Fibroblast of skin of left biceps (primary cell): ENCODE measurements around the gene PPP1R27.

Source experiments
- DNase-seq, 2 experiments: peaks; one replicate each; pipeline ENCODE4 v3.0.0-alpha.2; 2013; ENCODE audit warnings: low read depth in 2 of 2

The PPP1R27 gene

DNA sequence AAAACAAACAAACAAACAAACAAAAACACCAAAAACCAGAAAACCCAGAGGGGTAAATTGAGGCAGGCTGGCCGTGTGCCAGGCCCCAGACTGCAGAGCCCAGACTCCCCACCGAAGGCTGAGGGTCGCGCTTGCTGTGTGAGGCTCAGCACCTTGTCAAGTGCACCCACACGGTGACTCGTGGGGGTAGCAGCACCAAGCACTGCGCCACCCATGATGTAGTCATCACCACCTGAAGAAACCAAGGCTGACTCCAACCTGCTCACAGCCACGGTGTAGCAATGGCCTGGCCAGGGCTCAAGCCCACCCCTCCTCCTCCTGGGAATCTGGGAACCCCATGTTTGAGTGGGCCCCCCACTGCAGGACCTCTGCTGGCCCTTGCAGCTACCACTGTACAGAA, 13.7 kb downstream of the PPP1R27 start:
- DNase-seq: no peak

DNA sequence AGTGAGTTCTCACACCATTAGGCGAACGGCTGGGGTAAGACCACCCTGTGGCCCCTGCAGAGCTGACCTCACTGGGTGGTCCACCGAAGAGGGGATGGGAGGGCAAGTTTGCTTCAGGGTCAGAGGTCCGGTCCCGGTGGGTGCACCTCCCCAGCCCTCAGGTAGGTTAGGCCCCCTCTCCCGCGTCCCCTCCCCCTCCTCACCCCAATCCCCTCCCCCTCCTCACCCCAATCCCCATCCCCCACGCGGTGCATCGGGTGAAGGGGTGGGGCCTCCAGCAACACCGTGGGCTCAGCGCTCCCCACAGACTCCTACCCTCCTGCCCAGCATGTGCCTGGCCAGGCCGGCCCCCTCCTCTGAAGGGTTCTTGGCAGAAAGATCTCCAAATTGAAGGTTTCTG, 15.1 kb downstream of the PPP1R27 start:
- no peak for DNase-seq

- DNase-seq: no peak
Observed at GRCh38 chr17:81817758-81818147, 17.1 kb downstream of the PPP1R27 start.

GRCh38 chr17:81815646-81815986, 19.2 kb downstream of the PPP1R27 start:
- DNase-seq: no peak

- DNase-seq: no peak
Observed at GRCh38 chr17:81814748-81815645, 19.9 kb downstream of the PPP1R27 start.

- no peak for DNase-seq
Observed at GRCh38 chr17:81813861-81814683, 20.8 kb downstream of the PPP1R27 start.

DNA sequence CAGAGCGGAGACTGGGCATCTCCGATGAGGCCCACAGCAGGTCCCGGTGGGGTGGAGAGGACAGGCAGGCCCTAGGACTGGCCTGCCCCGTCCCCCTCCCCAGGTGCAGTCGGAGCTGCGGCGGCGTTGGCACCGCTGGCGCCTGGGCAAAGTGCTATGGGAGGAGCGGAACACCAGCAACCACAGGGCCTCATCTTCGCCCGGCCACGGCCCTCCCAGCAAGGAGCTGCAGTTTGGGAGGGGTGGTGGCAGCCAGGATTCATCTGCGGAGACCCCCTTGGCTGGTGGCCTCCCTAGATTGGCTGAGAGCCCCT, 21.5 kb downstream of the PPP1R27 start:
- no peak for DNase-seq

GRCh38 chr17:81812571-81813370, 22.1 kb downstream of the PPP1R27 start:
- no peak for DNase-seq

DNA sequence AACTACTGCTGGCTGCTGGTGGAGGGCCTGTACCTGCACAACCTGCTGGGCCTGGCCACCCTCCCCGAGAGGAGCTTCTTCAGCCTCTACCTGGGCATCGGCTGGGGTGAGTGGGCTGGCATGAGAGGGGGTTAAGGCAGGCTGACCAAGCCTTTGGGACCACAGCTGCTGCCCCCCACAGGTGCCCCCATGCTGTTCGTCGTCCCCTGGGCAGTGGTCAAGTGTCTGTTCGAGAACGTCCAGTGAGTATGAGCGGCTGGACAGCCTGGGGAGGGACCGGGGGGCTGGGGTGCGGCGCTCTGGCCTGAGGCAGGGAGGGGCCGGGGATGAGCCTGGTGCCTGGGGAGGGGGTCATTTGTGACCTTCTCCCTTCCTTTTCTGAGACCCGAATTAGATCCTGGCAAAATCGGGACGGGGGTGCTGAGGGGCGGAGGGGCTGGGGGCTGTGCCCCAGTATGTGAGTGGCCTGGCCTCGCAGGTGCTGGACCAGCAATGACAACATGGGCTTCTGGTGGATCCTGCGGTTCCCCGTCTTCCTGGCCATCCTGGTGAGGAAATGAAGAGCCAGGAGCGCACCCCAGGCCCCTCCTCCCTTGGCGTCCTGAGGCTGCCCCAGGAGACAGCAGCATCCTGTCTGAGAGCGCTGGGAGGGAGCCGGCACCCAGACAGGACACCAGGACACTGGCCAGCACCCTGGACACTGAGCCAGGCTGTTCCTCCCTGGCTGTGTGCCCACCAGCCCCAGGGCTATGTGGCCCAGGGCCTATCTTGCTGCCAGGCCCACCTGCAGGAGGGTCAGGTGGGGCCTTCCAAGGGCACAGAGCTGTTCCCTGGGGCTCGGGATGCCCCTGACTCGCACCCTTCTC, 22.9 kb downstream of the PPP1R27 start:
- no peak for DNase-seq

DNA sequence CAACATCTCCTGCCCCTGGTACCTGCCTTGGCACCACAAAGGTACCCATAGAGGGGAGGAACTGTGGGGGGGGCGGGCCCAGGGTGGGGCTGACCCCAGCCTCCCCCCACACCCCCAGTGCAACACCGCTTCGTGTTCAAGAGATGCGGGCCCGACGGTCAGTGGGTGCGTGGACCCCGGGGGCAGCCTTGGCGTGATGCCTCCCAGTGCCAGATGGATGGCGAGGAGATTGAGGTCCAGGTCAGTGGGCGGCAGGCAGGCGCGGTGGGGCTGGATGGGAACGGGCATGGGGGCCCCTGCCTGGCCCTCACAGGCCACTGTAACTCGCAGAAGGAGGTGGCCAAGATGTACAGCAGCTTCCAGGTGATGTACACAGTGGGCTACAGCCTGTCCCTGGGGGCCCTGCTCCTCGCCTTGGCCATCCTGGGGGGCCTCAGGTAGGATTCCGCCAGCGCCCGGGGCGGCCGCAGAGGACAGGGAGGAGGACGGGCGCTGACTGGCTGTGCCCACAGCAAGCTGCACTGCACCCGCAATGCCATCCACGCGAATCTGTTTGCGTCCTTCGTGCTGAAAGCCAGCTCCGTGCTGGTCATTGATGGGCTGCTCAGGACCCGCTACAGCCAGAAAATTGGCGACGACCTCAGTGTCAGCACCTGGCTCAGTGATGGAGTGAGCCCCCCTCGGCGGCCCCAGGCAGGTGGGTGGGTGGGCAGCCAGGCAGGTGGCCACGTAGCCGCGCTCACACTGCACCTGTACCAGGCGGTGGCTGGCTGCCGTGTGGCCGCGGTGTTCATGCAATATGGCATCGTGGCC, 23.8 kb downstream of the PPP1R27 start:
- DNase-seq: no peak

GRCh38 chr17:81810476-81810875, 24.4 kb downstream of the PPP1R27 start:
- no peak for DNase-seq

GRCh38 chr17:81809556-81809998, 25.3 kb downstream of the PPP1R27 start:
- DNase-seq: no peak

- DNase-seq: no peak
Observed at GRCh38 chr17:81808778-81809555, 25.9 kb downstream of the PPP1R27 start.

- DNase-seq: no peak
Observed at GRCh38 chr17:81807839-81808238, 27.0 kb downstream of the PPP1R27 start.

GRCh38 chr17:81807210-81807719, 27.6 kb downstream of the PPP1R27 start:
- DNase-seq: no peak

- DNase-seq: no peak
Observed at GRCh38 chr17:81806461-81807209, 28.2 kb downstream of the PPP1R27 start.

- no peak for DNase-seq
Observed at GRCh38 chr17:81805707-81806460, 29.0 kb downstream of the PPP1R27 start.
